IPS-15b (cell line): Measurements from ENCODE around the gene SNAP29.
"Not testable (repeated sequence)": the region's sequence is repeated elsewhere in the genome, so short reads cannot be mapped to it uniquely, and the experiment has no call there.

Experiments used
- H3K27me3 ChIP-seq: one replicate; pipeline ENCODE4 v1.6.1; 2013; ENCODE audit warnings: low read length; ENCODE audit not compliant: control insufficient read depth, insufficient read depth
- H3K36me3 ChIP-seq: one replicate; pipeline ENCODE4 v1.6.1; 2013; ENCODE audit warnings: low read length; ENCODE audit not compliant: control insufficient read depth, insufficient read depth
- H3K4me1 ChIP-seq: one replicate; pipeline ENCODE4 v1.6.1; 2013; ENCODE audit warnings: mild to moderate bottlenecking, low read length; ENCODE audit not compliant: control insufficient read depth, insufficient read depth
- H3K4me3 ChIP-seq: one replicate; pipeline ENCODE4 v1.5.1; 2013; ENCODE audit warnings: low read depth, low read length
- H3K9ac ChIP-seq: one replicate; pipeline ENCODE4 v1.6.1; 2013; ENCODE audit warnings: low read depth, mild to moderate bottlenecking, low read length
- H3K9me3 ChIP-seq: one replicate; pipeline ENCODE4 v1.6.1; 2013; ENCODE audit warnings: mild to moderate bottlenecking, low read length; ENCODE audit not compliant: control insufficient read depth, insufficient read depth

Gene SNAP29

GRCh38 chr22:20839354-20839753 lies 19.5 kb upstream of the SNAP29 start:
- not testable (repeated sequence) for H3K27me3 ChIP-seq, H3K9me3 ChIP-seq, H3K9ac ChIP-seq, H3K4me3 ChIP-seq, H3K4me1 ChIP-seq, H3K36me3 ChIP-seq

GRCh38 chr22:20839837-20840645 lies 18.8 kb upstream of the SNAP29 start:
- H3K27me3 ChIP-seq = no peaks in the 10 kb centered on the region

DNA sequence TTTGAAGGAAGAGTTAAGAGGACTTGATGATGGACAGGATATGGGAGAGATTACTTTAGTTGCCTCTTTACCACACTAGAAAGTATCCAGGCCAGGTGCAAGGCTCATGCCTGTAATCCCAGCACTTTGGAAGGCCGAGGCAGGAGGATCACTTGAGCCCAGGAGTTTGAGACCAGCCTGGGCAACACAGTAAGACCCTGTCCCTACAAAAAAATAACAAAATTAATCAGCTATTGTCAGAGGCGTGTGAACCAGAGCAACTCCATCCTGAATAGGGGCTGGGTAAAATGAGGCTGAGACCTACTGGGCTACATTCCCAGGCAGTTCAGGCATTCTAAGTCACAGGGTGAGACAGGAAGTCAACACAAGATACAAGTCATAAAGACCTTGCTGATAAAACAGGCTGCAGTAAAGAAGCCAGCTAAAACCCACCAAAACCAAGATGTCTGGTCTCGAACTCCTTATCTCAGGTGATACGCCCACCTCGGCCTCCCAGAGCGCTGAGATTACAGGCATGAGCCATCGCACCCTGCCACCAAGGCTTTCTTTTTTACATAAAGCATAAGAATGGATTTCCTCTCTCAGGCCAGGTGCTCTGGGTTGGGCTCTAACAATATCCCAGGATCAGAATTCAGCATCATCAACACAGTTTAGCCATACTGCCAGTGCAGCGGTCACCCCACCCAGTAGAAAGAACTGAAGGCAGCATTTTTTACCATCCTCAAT lies 18.0 kb upstream of the SNAP29 start:
- no peak overlapping the region for H3K4me3 ChIP-seq
- H3K4me1 ChIP-seq = no peaks in the 10 kb centered on the region
- no peaks in the 10 kb centered on the region for H3K36me3 ChIP-seq
- H3K27me3 ChIP-seq = no peaks in the 10 kb centered on the region
- no peak overlapping the region for H3K9ac ChIP-seq
- no peaks in the 10 kb centered on the region for H3K9me3 ChIP-seq

More at GRCh38 chr22:20839837-20840645, 18.8 kb upstream of the SNAP29 start:
- H3K4me1 ChIP-seq = no peaks in the 10 kb centered on the region
- no peak overlapping the region for H3K4me3 ChIP-seq
- H3K9ac ChIP-seq = no peak overlapping the region
- no peaks in the 10 kb centered on the region for H3K9me3 ChIP-seq
- H3K36me3 ChIP-seq = no peaks in the 10 kb centered on the region

DNA sequence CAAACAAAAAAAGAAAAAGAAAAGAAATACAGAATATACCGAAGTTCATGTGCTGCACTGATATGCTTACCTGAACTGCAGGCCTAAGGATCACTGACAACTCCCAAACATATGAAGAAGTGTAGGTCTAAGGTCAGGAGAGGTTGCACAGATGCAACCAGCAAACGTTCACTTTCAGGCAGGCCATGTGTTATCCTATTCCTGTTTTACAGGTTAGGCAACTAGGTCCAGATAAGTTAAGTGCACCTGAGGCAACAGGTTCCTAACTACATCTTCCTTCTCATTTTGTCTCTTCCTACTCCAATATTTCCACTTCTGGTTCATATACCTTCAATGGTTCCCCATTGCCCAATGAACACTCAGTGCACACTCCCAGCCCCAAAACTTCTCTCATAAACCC lies 15.3 kb upstream of the SNAP29 start:
- no peaks in the 10 kb centered on the region for H3K9me3 ChIP-seq
- no peaks in the 10 kb centered on the region for H3K36me3 ChIP-seq
- H3K9ac ChIP-seq = no peak overlapping the region
- no peak overlapping the region for H3K4me3 ChIP-seq
- no peaks in the 10 kb centered on the region for H3K27me3 ChIP-seq
- H3K4me1 ChIP-seq = peaks cover 2% of the 10 kb centered on the region

DNA sequence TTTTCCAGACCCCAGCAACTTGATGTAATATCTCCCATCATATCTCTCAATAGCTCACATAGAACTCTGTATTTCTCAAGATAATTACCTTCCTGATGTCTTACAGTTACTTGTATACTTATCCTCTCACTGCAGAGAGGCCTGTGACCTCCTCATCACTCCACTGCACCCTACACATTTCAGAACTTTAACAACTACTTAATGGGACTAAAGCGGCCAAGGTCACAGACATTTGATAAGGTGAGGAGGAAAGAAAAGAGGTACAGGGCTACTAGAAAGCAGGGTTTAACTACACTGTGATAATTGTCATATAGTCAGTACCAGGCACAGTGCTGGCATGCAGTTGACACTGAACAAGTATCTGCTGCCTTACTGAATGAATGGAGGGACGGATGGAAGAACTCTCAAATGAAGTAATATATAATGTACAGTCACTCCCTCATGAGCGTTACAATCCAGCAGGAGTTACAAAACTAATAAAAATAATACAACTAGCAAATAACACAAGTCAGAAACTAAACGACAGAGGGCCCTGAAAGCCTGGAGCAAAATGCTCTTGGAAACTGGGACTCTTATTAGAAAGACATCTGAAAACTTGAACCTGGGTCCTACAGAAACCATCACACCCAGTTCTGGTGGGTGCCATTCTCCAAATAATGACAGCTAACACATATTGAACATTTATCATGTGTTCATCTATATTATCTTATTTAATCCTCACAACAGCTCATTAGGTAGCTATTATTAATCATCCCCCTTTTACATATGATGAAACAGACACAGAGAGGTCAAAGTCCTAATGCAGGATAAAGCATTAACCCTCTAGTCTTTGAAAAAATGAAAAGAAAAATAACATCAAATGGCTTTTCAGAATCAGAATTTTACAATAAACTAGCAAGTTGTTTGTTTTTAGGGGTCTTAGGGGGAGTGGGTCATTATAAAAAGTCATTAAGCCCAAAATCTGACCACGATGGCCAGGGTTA lies 14.5 kb upstream of the SNAP29 start:
- Histone ChIP-seq H3K36me3 (no peaks in the 10 kb centered on the region), H3K9ac (no peak overlapping the region), H3K4me3 (no peak overlapping the region), H3K27me3 (no peaks in the 10 kb centered on the region), H3K9me3 (no peaks in the 10 kb centered on the region), H3K4me1 (peaks cover 2% of the 10 kb centered on the region)

- no peaks in the 10 kb centered on the region for H3K9me3 ChIP-seq
- H3K4me1 ChIP-seq = peaks cover 2% of the 10 kb centered on the region
- no peak overlapping the region for H3K4me3 ChIP-seq
- no peaks in the 10 kb centered on the region for H3K36me3 ChIP-seq
- no peaks in the 10 kb centered on the region for H3K27me3 ChIP-seq
- no peak overlapping the region for H3K9ac ChIP-seq
Observed at GRCh38 chr22:20847318-20847822, 11.4 kb upstream of the SNAP29 start.

DNA sequence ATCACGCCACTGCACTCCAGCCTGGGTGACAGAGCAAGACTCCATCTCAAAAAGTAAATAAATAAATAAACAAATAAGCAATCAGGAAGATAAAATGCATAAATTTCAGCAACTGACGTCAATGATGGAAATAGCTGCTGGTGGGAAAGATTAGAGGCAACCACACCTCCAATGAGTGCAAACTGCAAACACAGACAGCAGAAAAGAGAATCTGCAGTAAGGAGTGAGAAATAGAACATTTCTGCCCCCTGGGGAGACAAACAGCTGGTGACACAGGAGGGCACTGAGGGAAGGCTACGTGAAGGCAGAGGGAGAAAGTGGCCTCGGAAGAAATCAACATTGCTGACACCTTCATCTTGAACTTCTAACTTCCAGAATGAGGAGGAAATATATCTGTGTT lies 6.7 kb upstream of the SNAP29 start:
- Histone ChIP-seq H3K9me3 (no peaks in the 10 kb centered on the region), H3K4me3 (no peak overlapping the region), H3K27me3 (no peaks in the 10 kb centered on the region), H3K36me3 (no peaks in the 10 kb centered on the region), H3K4me1 (peaks cover 7% of the 10 kb centered on the region), H3K9ac (no peak overlapping the region)

- no peak overlapping the region for H3K9ac ChIP-seq
- peaks cover 10% of the 10 kb centered on the region for H3K4me1 ChIP-seq
- H3K4me3 ChIP-seq = no peak overlapping the region
Observed at GRCh38 chr22:20852503-20852902, 6.3 kb upstream of the SNAP29 start.

DNA sequence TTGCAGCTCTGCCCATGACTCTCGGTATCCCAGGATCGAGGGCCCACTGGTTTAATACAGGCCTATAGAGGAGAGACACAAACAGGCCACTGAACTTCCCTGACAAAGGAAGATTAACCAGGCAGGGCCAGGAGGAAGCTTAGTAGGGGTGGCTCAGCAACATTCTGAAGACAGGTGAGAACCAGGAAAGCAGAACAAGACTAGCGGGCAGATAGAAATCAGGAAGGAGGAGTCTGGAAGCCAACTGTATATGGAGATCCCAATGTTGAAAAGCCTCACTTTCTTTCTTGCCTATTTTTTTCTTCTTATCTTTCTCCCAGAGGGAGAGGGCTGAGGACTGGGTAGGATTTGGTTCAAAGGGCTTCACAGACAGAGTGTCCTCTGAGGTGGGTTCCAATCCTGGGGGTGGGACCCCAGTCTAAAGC lies 5.6 kb upstream of the SNAP29 start:
- Histone ChIP-seq H3K27me3 (no peaks in the 10 kb centered on the region), H3K9ac (no peak overlapping the region), H3K36me3 (no peaks in the 10 kb centered on the region), H3K9me3 (no peaks in the 10 kb centered on the region), H3K4me3 (no peak overlapping the region), H3K4me1 (peaks cover 13% of the 10 kb centered on the region)

More at GRCh38 chr22:20852503-20852902, 6.3 kb upstream of the SNAP29 start:
- H3K9me3 ChIP-seq = no peaks in the 10 kb centered on the region
- H3K27me3 ChIP-seq = no peaks in the 10 kb centered on the region
- no peaks in the 10 kb centered on the region for H3K36me3 ChIP-seq

- Histone ChIP-seq H3K4me1 (peaks cover 11% of the 10 kb centered on the region), H3K9me3 (no peaks in the 10 kb centered on the region), H3K4me3 (peak overlapping the region; percentile 96), H3K36me3 (no peaks in the 10 kb centered on the region), H3K27me3 (no peaks in the 10 kb centered on the region), H3K9ac (no peak overlapping the region)
Observed at GRCh38 chr22:20857247-20857643, 1.6 kb upstream of the SNAP29 start.
